Activated T-helper 1 cell treated with anti-CD3 and anti-CD28 coated beads, Interleukin-12 subunit alpha, Interleukin-12 subunit beta, Interleukin-2, Interleukin-4 antibody, amounts not matched to agents 30 ng/mL and 10 ng/mL and 1 ng/mL, durations not matched to agents 14 hours and 24 hours and 36 hours (primary cell): ENCODE data around the gene GNAQ. TPM values are rescaled to one million over a fixed set of nuclear protein-coding genes. Genes with fewer than 3 reads are reported as not detected.

Source experiments
- DNase-seq: peaks from one replicate; pipeline ENCODE4 v3.0.0; 2021; ENCODE audit warnings: low spot score
- H3K27ac Mint-ChIP-seq: one replicate; pipeline ENCODE4 v1.8.0; 2021; ENCODE audit warnings: mild to moderate bottlenecking, mixed read lengths
- H3K27me3 Mint-ChIP-seq: one replicate; pipeline ENCODE4 v1.8.0; 2022; ENCODE audit warnings: mild to moderate bottlenecking, moderate library complexity, mixed read lengths; ENCODE audit not compliant: insufficient read depth
- H3K36me3 Mint-ChIP-seq: one replicate; pipeline ENCODE4 v1.8.0; 2021; ENCODE audit warnings: low read depth, mixed read lengths
- H3K4me1 Mint-ChIP-seq: one replicate; pipeline ENCODE4 v1.8.0; 2021; ENCODE audit warnings: low read depth, mixed read lengths
- H3K4me3 Mint-ChIP-seq: one replicate; pipeline ENCODE4 v1.8.0; 2021; ENCODE audit warnings: mild to moderate bottlenecking, moderate library complexity, mixed read lengths
- H3K9me3 Mint-ChIP-seq: one replicate; pipeline ENCODE4 v1.8.0; 2021; ENCODE audit warnings: mixed read lengths
- intact Hi-C: fragments of 100-400 bp; cut with micrococcal nuclease; formaldehyde crosslinking; loops from one replicate; pipeline ENCODE4 v1.15.1; 2024
- total RNA-seq: library from RNA; stranded (reverse); gene quantifications from 2 replicates; pipeline ENCODE4 v1.2.3, GENCODE V29; 2022

Gene GNAQ
- total RNA-seq, 1 donor from 2014 or later: 27.0 TPM

DNA sequence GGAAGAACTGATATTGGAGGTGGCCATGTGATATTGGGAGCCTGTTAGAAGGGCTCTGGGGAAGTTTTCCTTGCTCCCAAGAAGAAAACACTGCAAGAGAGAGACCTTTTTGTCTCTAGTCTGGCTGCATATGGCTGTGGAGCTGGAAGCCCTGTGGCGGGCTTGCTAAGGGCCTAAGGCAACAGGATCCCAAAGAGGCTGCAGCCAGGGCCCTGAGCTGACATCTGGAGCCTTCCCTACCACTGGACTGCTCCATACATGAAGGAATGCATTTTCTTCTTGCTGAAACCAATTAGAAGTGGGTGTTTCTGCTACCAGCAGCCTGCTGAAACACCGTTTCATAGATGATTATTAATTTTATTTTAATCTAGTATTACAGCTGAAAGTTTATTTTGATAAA is 42.2 kb downstream of the GNAQ start:
- Mint-ChIP-seq H3K27ac (no peak overlapping the region), H3K4me3 (no peak overlapping the region), H3K9me3 (no peaks in the 10 kb centered on the region), H3K27me3 (no peaks in the 10 kb centered on the region), H3K36me3 (peaks cover 9% of the 10 kb centered on the region), H3K4me1 (peaks cover 42% of the 10 kb centered on the region)
- intact Hi-C loops: no loop called here
- no peak for DNase-seq

DNA sequence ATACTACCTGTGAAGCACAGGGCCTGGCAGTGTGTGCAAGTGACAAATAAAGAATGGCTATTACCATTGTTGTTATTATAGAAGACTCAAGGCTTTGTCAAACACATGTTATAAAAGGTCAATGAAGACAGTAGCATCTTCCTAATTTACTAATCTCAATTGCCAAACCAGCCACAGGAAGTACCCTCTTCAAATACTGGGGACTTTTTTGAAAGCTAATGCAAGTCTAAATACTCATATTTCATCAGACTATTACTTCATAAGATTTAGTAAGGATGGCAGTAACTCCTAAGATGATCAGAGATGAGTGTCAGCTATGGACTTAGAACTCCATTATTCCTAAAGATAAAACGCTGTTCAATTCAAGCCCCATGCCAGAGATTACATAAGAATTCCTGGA is 43.0 kb downstream of the GNAQ start:
- H3K9me3 Mint-ChIP-seq: no peaks in the 10 kb centered on the region
- H3K27ac Mint-ChIP-seq: no peak overlapping the region

GRCh38 chr9:77987880-77988525 is 43.6 kb downstream of the GNAQ start:
- H3K27me3 Mint-ChIP-seq: no peaks in the 10 kb centered on the region
- peaks cover 50% of the 10 kb centered on the region for H3K4me1 Mint-ChIP-seq
- no peaks in the 10 kb centered on the region for H3K9me3 Mint-ChIP-seq
- no peak overlapping the region for H3K4me3 Mint-ChIP-seq
- no peak for DNase-seq
- peaks cover 9% of the 10 kb centered on the region for H3K36me3 Mint-ChIP-seq
- intact Hi-C loops: no loop called here
- no peak overlapping the region for H3K27ac Mint-ChIP-seq

More for the DNA sequence above, 43.0 kb downstream of the GNAQ start:
- Mint-ChIP-seq H3K27me3 (no peaks in the 10 kb centered on the region), H3K4me1 (peaks cover 43% of the 10 kb centered on the region), H3K4me3 (no peak overlapping the region), H3K36me3 (peaks cover 9% of the 10 kb centered on the region)
- DNase-seq: no peak
- intact Hi-C loops: no loop called here

- H3K4me3 Mint-ChIP-seq: no peak overlapping the region
- no peak overlapping the region for H3K27ac Mint-ChIP-seq
- intact Hi-C loops: no loop called here
- DNase-seq: no peak
- H3K36me3 Mint-ChIP-seq: peaks cover 9% of the 10 kb centered on the region
- no peaks in the 10 kb centered on the region for H3K9me3 Mint-ChIP-seq
- H3K27me3 Mint-ChIP-seq: no peaks in the 10 kb centered on the region
- H3K4me1 Mint-ChIP-seq: peaks cover 58% of the 10 kb centered on the region
Measured at GRCh38 chr9:77987081-77987656, 44.4 kb downstream of the GNAQ start.

GRCh38 chr9:77985996-77986395 is 45.6 kb downstream of the GNAQ start:
- Mint-ChIP-seq H3K27ac (no peak overlapping the region), H3K36me3 (peaks cover 3% of the 10 kb centered on the region), H3K9me3 (no peaks in the 10 kb centered on the region), H3K4me3 (no peak overlapping the region), H3K4me1 (peaks cover 59% of the 10 kb centered on the region), H3K27me3 (no peaks in the 10 kb centered on the region)
- no peak for DNase-seq
- intact Hi-C loops: no loop called here

GRCh38 chr9:77983320-77983662 is 48.3 kb downstream of the GNAQ start:
- intact Hi-C loops: no loop called here
- Mint-ChIP-seq H3K4me1 (peaks cover 76% of the 10 kb centered on the region), H3K36me3 (peaks cover 3% of the 10 kb centered on the region), H3K27me3 (no peaks in the 10 kb centered on the region), H3K27ac (peak overlapping the region; percentile 42), H3K4me3 (no peak overlapping the region), H3K9me3 (no peaks in the 10 kb centered on the region)
- DNase-seq: no peak

- no peak for DNase-seq
- no peaks in the 10 kb centered on the region for H3K27me3 Mint-ChIP-seq
- peaks cover 76% of the 10 kb centered on the region for H3K4me1 Mint-ChIP-seq
- intact Hi-C loops: no loop called here
- peaks cover 3% of the 10 kb centered on the region for H3K36me3 Mint-ChIP-seq
- peak overlapping the region; percentile 27 for H3K4me3 Mint-ChIP-seq
- H3K27ac Mint-ChIP-seq: no peak overlapping the region
- H3K9me3 Mint-ChIP-seq: no peaks in the 10 kb centered on the region
Measured at GRCh38 chr9:77982581-77983319, 48.9 kb downstream of the GNAQ start.

DNA sequence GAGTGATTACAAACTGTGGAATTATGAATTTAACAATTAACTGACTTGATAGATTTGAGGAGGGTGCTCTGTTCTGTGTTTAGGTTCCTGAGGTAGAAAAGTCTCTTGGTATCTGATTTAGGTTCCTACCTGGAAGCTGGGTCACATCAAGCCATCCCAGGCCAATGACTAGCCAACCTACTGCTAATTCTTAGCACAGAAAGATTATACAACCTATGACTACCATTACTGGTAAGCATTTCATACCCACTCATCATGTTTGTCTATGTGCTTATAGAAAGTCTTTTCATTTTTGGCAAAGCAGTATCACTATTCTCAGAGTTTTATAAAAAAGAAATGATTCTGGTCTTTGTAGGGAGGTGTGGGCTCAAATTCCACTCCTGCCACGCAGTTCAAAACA is 49.7 kb downstream of the GNAQ start:
- H3K27me3 Mint-ChIP-seq: no peaks in the 10 kb centered on the region
- H3K9me3 Mint-ChIP-seq: no peaks in the 10 kb centered on the region
- intact Hi-C loops: loop anchor here (1.0 kb wide), 1 partner anchor 47 kb away; no protein-coding TSS in a partner anchor
- no peak for DNase-seq
- peaks cover 3% of the 10 kb centered on the region for H3K36me3 Mint-ChIP-seq
- peaks cover 79% of the 10 kb centered on the region for H3K4me1 Mint-ChIP-seq
- H3K4me3 Mint-ChIP-seq: no peak overlapping the region
- no peak overlapping the region for H3K27ac Mint-ChIP-seq

DNA sequence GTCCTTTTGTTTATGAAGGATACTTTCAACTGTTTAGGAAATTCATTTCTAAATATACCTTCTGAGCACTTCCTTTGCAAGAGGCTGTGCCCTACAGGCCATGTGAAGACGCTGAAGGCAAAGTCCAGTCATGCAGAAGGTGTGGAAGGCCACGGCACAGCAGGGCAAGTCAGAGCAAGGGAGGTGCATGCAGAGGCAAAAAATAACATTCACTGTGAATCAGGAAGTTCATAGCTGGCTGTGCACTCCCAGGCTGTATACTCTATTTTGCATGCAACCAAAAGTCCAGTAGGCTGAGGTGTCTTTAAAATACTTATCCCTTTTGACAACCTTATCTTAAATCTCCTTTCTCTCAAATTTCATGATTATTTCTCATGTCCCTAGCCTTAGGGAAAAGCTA is 50.3 kb downstream of the GNAQ start:
- no peaks in the 10 kb centered on the region for H3K27me3 Mint-ChIP-seq
- intact Hi-C loops: loop anchor here (1.0 kb wide), 1 partner anchor 48 kb away; no protein-coding TSS in a partner anchor
- peaks cover 79% of the 10 kb centered on the region for H3K4me1 Mint-ChIP-seq
- H3K4me3 Mint-ChIP-seq: peak overlapping the region; percentile 2
- no peaks in the 10 kb centered on the region for H3K9me3 Mint-ChIP-seq
- H3K36me3 Mint-ChIP-seq: peaks cover 3% of the 10 kb centered on the region
- no peak for DNase-seq
- no peak overlapping the region for H3K27ac Mint-ChIP-seq

DNA sequence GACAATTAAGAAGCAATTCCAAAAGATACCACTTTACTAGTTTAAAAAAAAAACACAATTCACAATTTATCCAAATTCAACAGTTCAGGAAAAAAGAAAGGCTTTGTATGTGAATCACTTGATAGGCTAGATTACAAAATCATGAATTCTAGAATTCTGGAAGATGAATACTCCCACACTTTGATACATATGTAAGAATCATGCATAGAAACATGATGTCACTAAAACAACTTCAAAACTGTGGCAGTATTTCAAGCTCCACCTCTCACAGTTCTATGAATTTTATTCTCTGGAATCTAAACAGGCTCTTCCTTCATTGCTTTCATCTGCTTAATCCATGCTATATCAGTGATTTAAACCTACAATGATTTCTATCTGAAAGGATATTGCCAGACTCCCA is 51.0 kb downstream of the GNAQ start:
- DNase-seq: no peak
- H3K27ac Mint-ChIP-seq: no peak overlapping the region
- H3K36me3 Mint-ChIP-seq: peaks cover 3% of the 10 kb centered on the region
- H3K4me3 Mint-ChIP-seq: no peak overlapping the region
- intact Hi-C loops: loop anchor here (1.0 kb wide), 1 partner anchor 49 kb away; no protein-coding TSS in a partner anchor
- no peaks in the 10 kb centered on the region for H3K9me3 Mint-ChIP-seq
- no peaks in the 10 kb centered on the region for H3K27me3 Mint-ChIP-seq
- peaks cover 73% of the 10 kb centered on the region for H3K4me1 Mint-ChIP-seq

GRCh38 chr9:77978086-77978781 is 53.4 kb downstream of the GNAQ start:
- Mint-ChIP-seq H3K27ac (peak overlapping the region; percentile 81), H3K36me3 (peaks cover 3% of the 10 kb centered on the region), H3K4me1 (peaks cover 61% of the 10 kb centered on the region), H3K4me3 (peak overlapping the region; percentile 48), H3K27me3 (no peaks in the 10 kb centered on the region), H3K9me3 (no peaks in the 10 kb centered on the region)
- DNase-seq: no peak
- intact Hi-C loops: loop anchor here (1.0 to 5.0 kb wide), 6 partner anchors 52 to 502 kb away; partner anchors contain the start of gene PSAT1

- peak overlapping the region; percentile 81 for H3K27ac Mint-ChIP-seq
- intact Hi-C loops: loop anchor here (1.0 to 5.0 kb wide), 5 partner anchors 58 to 320 kb away; partner anchors contain the start of gene PSAT1
- H3K9me3 Mint-ChIP-seq: no peaks in the 10 kb centered on the region
- H3K36me3 Mint-ChIP-seq: peaks cover 3% of the 10 kb centered on the region
- peaks cover 51% of the 10 kb centered on the region for H3K4me1 Mint-ChIP-seq
- peak; percentile 34 for DNase-seq
- H3K4me3 Mint-ChIP-seq: peak overlapping the region; percentile 40
- H3K27me3 Mint-ChIP-seq: no peaks in the 10 kb centered on the region
Measured at GRCh38 chr9:77977210-77977611, 54.4 kb downstream of the GNAQ start.
